Measurements from ENCODE around the gene MOV10L1. TPM values are rescaled to one million over a fixed set of nuclear protein-coding genes. Genes with fewer than 3 reads are reported as not detected.
"Not testable (repeated sequence)": the region's sequence is repeated elsewhere in the genome, so short reads cannot be mapped to it uniquely, and the experiment has no call there.

MOV10L1 gene
- total RNA-seq, 6 experiments from 2014 or later, result 0.21 to 0.31 (median 0.24) TPM; not detected in 2

GRCh38 chr22:50084614-50085021, 5.2 kb upstream of the MOV10L1 start:
- DNase-seq (no peak), ATAC-seq (no peak)
- 31% methylated on average over 2 of the region's 16 CpGs for WGBS (ENCODE audit: insufficient coverage, low coverage, low lambda C conversion rate, missing lambda C conversion rate)
- no peak overlapping the region for H3K4me3 ChIP-seq
- intact Hi-C loops (cut with DNase I), result no loop called here
- no peaks in the 10 kb centered on the region for H3K9me3 ChIP-seq
- TF ChIP-seq CTCF (IDR thresholded peaks at IDR 0.05) (no peak), POLR2A (IDR thresholded peaks at IDR 0.05) (no peak)
- no peaks in the 10 kb centered on the region for H3K36me3 ChIP-seq
- H3K27ac ChIP-seq, result no peak overlapping the region
- H3K27me3 ChIP-seq, result no peaks in the 10 kb centered on the region
- no peaks in the 10 kb centered on the region for H3K4me1 ChIP-seq

- H3K4me3 ChIP-seq, result no peak within 1 kb of the TSS
- TF ChIP-seq CTCF (IDR thresholded peaks at IDR 0.05) (no peak), POLR2A (IDR thresholded peaks at IDR 0.05) (no peak)
- no peaks in the 10 kb centered on the region for H3K36me3 ChIP-seq
- H3K4me1 ChIP-seq, result no peaks in the 10 kb centered on the region
- DNase-seq (no peak), ATAC-seq (peak in 1 of 4 donors; percentile 27)
- no peaks in the 10 kb centered on the region for H3K9me3 ChIP-seq
- H3K27me3 ChIP-seq, result no peaks in the 10 kb centered on the region
- 30% methylated on average over 17 of the region's 29 CpGs for WGBS (ENCODE audit: insufficient coverage, low coverage, low lambda C conversion rate, missing lambda C conversion rate)
- intact Hi-C loops (cut with DNase I), result no loop called here
- no peak within 1 kb of the TSS for H3K27ac ChIP-seq
These were observed 4.4 kb upstream of the MOV10L1 start, which contains the start of gene MLC1 for GRCh38 chr22:50085211-50085972. Gene MLC1 (minus strand): TSS chr22:50085426. CDS start chr22:50084902, 524 bp downstream.

GRCh38 chr22:50086526-50086925, 3.3 kb upstream of the MOV10L1 start:
- DNase-seq (no peak), ATAC-seq (no peak)
- no peaks in the 10 kb centered on the region for H3K27me3 ChIP-seq
- no peak overlapping the region for H3K4me3 ChIP-seq
- H3K27ac ChIP-seq, result no peak overlapping the region
- H3K9me3 ChIP-seq, result no peaks in the 10 kb centered on the region
- no peak for TF ChIP-seq POLR2A (IDR thresholded peaks at IDR 0.05)
- WGBS (ENCODE audit: insufficient coverage, low coverage, low lambda C conversion rate, missing lambda C conversion rate), result 43% methylated on average over 5 of the region's 5 CpGs
- H3K36me3 ChIP-seq, result no peaks in the 10 kb centered on the region
- no peaks in the 10 kb centered on the region for H3K4me1 ChIP-seq
- intact Hi-C loops (cut with DNase I), result no loop called here

GRCh38 chr22:50086975-50087374, 2.8 kb upstream of the MOV10L1 start:
- ATAC-seq; intact Hi-C loops (cut with DNase I); H3K36me3 ChIP-seq; H3K9me3 ChIP-seq; H3K27me3 ChIP-seq; H3K27ac ChIP-seq; H3K4me3 ChIP-seq; H3K4me1 ChIP-seq; DNase-seq: not testable (repeated sequence)
- WGBS (ENCODE audit: insufficient coverage, low coverage, low lambda C conversion rate, missing lambda C conversion rate), result 74% methylated on average over 4 of the region's 4 CpGs

GRCh38 chr22:50087646-50088045, 2.2 kb upstream of the MOV10L1 start:
- Histone ChIP-seq H3K27me3 (no peaks in the 10 kb centered on the region), H3K27ac (no peak overlapping the region), H3K4me3 (no peak overlapping the region), H3K9me3 (no peaks in the 10 kb centered on the region), H3K4me1 (no peaks in the 10 kb centered on the region), H3K36me3 (no peaks in the 10 kb centered on the region)
- TF ChIP-seq POLR2A (IDR thresholded peaks at IDR 0.05), result no peak
- TF ChIP-seq CTCF (IDR thresholded peaks at IDR 0.05), result no peak
- DNase-seq, result no peak
- WGBS (ENCODE audit: insufficient coverage, low coverage, low lambda C conversion rate, missing lambda C conversion rate), result no CpG with 5 or more reads among the region's 12 CpGs
- intact Hi-C loops (cut with DNase I), result no loop called here
- ATAC-seq, result no peak
